GM12878 (cell line): ENCODE results near the gene SNRNP35. TPM values are rescaled to one million over a fixed set of nuclear protein-coding genes. Genes with fewer than 3 reads are reported as not detected.

Source experiments
- ATAC-seq: fragments of 200-7000 bp; cut with Tn5 transposase; 3 replicates; pipeline ENCODE4 v1.9.1; 2020; ENCODE audit warnings: mild to moderate bottlenecking, moderate library complexity
- BruUV-seq: library from RNA; stranded (reverse); fragments of 400-500 nt; replicated peaks from 2 replicates; lab custom pipeline; 2021; lab: Mats Ljungman, UMichigan
- CTCF ChIA-PET: fragments of 300-600 bp; sonication (Branson Sonifier 250); formaldehyde crosslinking; extraction: SDS; loops from one replicate; lab custom pipeline; 2021; ENCODE audit warnings: inconsistent platforms; lab: Yijun Ruan, JAX
- POLR2A ChIA-PET: fragments of 350-600 bp; formaldehyde crosslinking; extraction: SDS; loops from one replicate; lab custom pipeline; 2021; ENCODE audit warnings: inconsistent platforms; lab: Charles Lee
- RAD21 ChIA-PET: fragments of 300-600 bp; sonication (Branson Sonifier 250); formaldehyde crosslinking; loops from one replicate; lab custom pipeline; 2023; ENCODE audit warnings: antibody characterized with exemption; ENCODE audit not compliant: unreplicated experiment; lab: Charles Lee
- SMC1A ChIA-PET: fragments of 300-600 bp; sonication (Branson Sonifier 250); formaldehyde crosslinking; loops from one replicate; lab custom pipeline; 2023; ENCODE audit not compliant: unreplicated experiment, uncharacterized antibody; lab: Charles Lee
- DNase-seq: peaks from one replicate; pipeline ENCODE4 v3.0.0-alpha.2; 2011; ENCODE audit warnings: low read depth, low spot score
- FAIRE-seq: peaks from 3 replicates; lab custom pipeline; 2011; peaks lifted over from hg19 to GRCh38; lab: Jason Lieb, UNC
- H2AFZ ChIP-seq: 2 replicates; pipeline ENCODE4 v1.6.0; 2011; ENCODE audit warnings: low read depth, low read length, control low read depth; ENCODE audit not compliant: control insufficient read depth
- H3K27ac ChIP-seq: 2 replicates; pipeline ENCODE4 v1.5.1; 2011; ENCODE audit warnings: control low read depth; ENCODE audit not compliant: control insufficient read depth, insufficient read depth
- H3K27me3 ChIP-seq, 2 experiments: replicated peaks in 1 of 2; 2 replicates each; pipeline versions ENCODE4 v1.6.0 to v1.6.1; 2011; ENCODE audit warnings: low read length in 1 of 2; ENCODE audit not compliant: control insufficient read depth in 2 of 2, insufficient read depth in 2 of 2
- H3K36me3 ChIP-seq, 2 experiments: 2 replicates each; pipeline ENCODE4 v1.5.1; 2011; ENCODE audit warnings: low read length in 1 of 2; ENCODE audit not compliant: control insufficient read depth in 2 of 2, insufficient read depth in 2 of 2
- H3K4me1 ChIP-seq: 2 replicates; pipeline ENCODE4 v1.6.1; 2011; ENCODE audit warnings: mild to moderate bottlenecking, low read length, moderate library complexity, mixed read lengths; ENCODE audit not compliant: control insufficient read depth, insufficient read depth
- H3K4me2 ChIP-seq: 2 replicates; pipeline ENCODE4 v1.6.0; 2011; ENCODE audit warnings: control low read depth; ENCODE audit not compliant: control insufficient read depth, insufficient read depth
- H3K4me3 ChIP-seq: fragments of 200-600 bp; sonication (generic); 2 replicates; pipeline ENCODE4 v1.5.1; 2016
- H3K79me2 ChIP-seq: 2 replicates; pipeline ENCODE4 v1.6.0; 2011; ENCODE audit warnings: low read length; ENCODE audit not compliant: control insufficient read depth, insufficient read depth
- H3K9ac ChIP-seq: 2 replicates; pipeline ENCODE4 v1.8.0; 2011; ENCODE audit warnings: low read length, control low read depth, mixed read lengths; ENCODE audit not compliant: control insufficient read depth, insufficient read depth
- H3K9me3 ChIP-seq: replicated peaks from 3 replicates; pipeline ENCODE4 v1.5.1; 2011; ENCODE audit warnings: mild to moderate bottlenecking, low read length; ENCODE audit not compliant: control insufficient read depth, insufficient read depth
- H4K20me1 ChIP-seq: 2 replicates; pipeline ENCODE4 v1.6.0; 2011; ENCODE audit not compliant: control insufficient read depth, insufficient read depth
- E2F4 ChIP-seq: IDR thresholded peaks from 2 replicates; pipeline ENCODE4 v1.6.1; 2012; ENCODE audit warnings: low read depth, low read length, improper control_type of control experiment
- ESRRA ChIP-seq: IDR thresholded peaks from 2 replicates; pipeline ENCODE4 v1.6.1; 2012; ENCODE audit warnings: mild to moderate bottlenecking, low read length, improper control_type of control experiment
- IRF3 ChIP-seq: fragments of 450-650 bp; IDR thresholded peaks from 2 replicates; pipeline ENCODE4 v1.6.1; 2014; ENCODE audit warnings: mild to moderate bottlenecking
- KDM1A ChIP-seq: fragments of 200-600 bp; sonication (generic); IDR thresholded peaks from 2 replicates; pipeline ENCODE4 v1.6.1; 2016; ENCODE audit warnings: borderline replicate concordance
- MEF2A ChIP-seq: IDR thresholded peaks from 2 replicates; pipeline ENCODE4 v1.6.1; 2011; ENCODE audit warnings: low read depth, mild to moderate bottlenecking, low read length, moderate library complexity; ENCODE audit not compliant: insufficient read depth
- MYC ChIP-seq: IDR thresholded peaks from 2 replicates; pipeline ENCODE4 v1.6.1; 2011; ENCODE audit warnings: mild to moderate bottlenecking, low read length, moderate library complexity, inconsistent platforms; ENCODE audit not compliant: insufficient read depth, insufficient replicate concordance, insufficient read length, severe bottlenecking
- NFIC ChIP-seq: IDR thresholded peaks from 2 replicates; pipeline ENCODE4 v1.6.1; 2012; ENCODE audit warnings: low read depth, mild to moderate bottlenecking, inconsistent platforms, low read length, moderate library complexity
- NR2F1 ChIP-seq: fragments of 450-650 bp; conservative IDR thresholded peaks from 2 replicates; pipeline ENCODE4 v1.6.1; 2017; ENCODE audit warnings: mild to moderate bottlenecking
- POLR2AphosphoS2 ChIP-seq: IDR thresholded peaks from 2 replicates; pipeline ENCODE4 v1.6.1; 2011; ENCODE audit warnings: low read depth, mild to moderate bottlenecking, low read length, improper control_type of control experiment, moderate library complexity
- RCOR1 ChIP-seq: conservative IDR thresholded peaks from 2 replicates; pipeline ENCODE4 v1.6.1; 2012; ENCODE audit warnings: low read depth, low read length, improper control_type of control experiment
- SPI1 ChIP-seq: IDR thresholded peaks from 2 replicates; pipeline ENCODE4 v1.6.1; 2011; ENCODE audit warnings: low read depth, mild to moderate bottlenecking, low read length, moderate library complexity, borderline replicate concordance; ENCODE audit not compliant: insufficient read depth
- SUZ12 ChIP-seq: fragments of 200-600 bp; sonication (generic); IDR thresholded peaks from one replicate; pipeline ENCODE4 v1.6.1; 2018; ENCODE audit warnings: antibody characterized with exemption, mild to moderate bottlenecking; ENCODE audit not compliant: unreplicated experiment
- TCF7 ChIP-seq: IDR thresholded peaks from 2 replicates; pipeline ENCODE4 v1.6.1; 2014; ENCODE audit warnings: antibody characterized with exemption, borderline replicate concordance
- WRNIP1 ChIP-seq: IDR thresholded peaks from 2 replicates; pipeline ENCODE4 v1.6.1; 2011; ENCODE audit warnings: low read depth, low read length, improper control_type of control experiment, borderline replicate concordance
- YY1 ChIP-seq: IDR thresholded peaks from 2 replicates; pipeline ENCODE4 v1.6.1; 2011; ENCODE audit warnings: low read depth, mild to moderate bottlenecking, low read length
- ZNF274 ChIP-seq: IDR thresholded peaks from one replicate; pipeline ENCODE4 v1.8.0; 2011; ENCODE audit not compliant: insufficient read length, insufficient read depth
- WGBS: methylation state at CpG from one replicate; pipeline ENCODE4 v1.1.6; 2016; ENCODE audit warnings: low lambda C conversion rate; ENCODE audit not compliant: insufficient replicate concordance, insufficient coverage; ENCODE audit errors: missing lambda C conversion rate; 5-methylcytosine and 5-hydroxymethylcytosine counted together
- in situ Hi-C: fragments of 300-500 bp; cut with MboI; formaldehyde crosslinking; loops from 9 replicates; pipeline ENCODE4 v1.14.3; 2018; ENCODE audit warnings: mixed read lengths
- intact Hi-C: fragments of 100-400 bp; cut with micrococcal nuclease; formaldehyde crosslinking; loops from one replicate; pipeline ENCODE4 v1.14.2; 2022; ENCODE audit not compliant: unreplicated experiment
- polyA plus RNA-seq, 11 experiments: library from polyadenylated mRNA; depleted of rRNA in 4 of 11; unstranded in 6 of 11; stranded (reverse) in 5 of 11; fragments of >200 nt; fragmentation: Nextera tagmentation in 4 of 11; fragmentation: Illumina TruSeq in 1 of 11; extraction: Ambion mirVana in 4 of 11; extraction: Trizol in 1 of 11; gene quantifications; 1 replicate in 1 of 11; 2 replicates in 10 of 11; pipeline versions ENCODE4 v1.2.1 to v1.2.3, GENCODE V29; 2011 to 2016; ENCODE audit warnings: inconsistent platforms in 2 of 11, missing spikeins in 2 of 11, low read depth in 1 of 11
- total RNA-seq, 4 experiments: library from RNA; depleted of rRNA in 3 of 4; stranded (reverse); fragments of >200 nt in 3 of 4; fragmentation: Illumina TruSeq in 1 of 4; extraction: Trizol in 1 of 4; gene quantifications; 2 replicates each; pipeline versions ENCODE4 v1.2.1 to v1.2.3, GENCODE V29; 2013 to 2021

Gene SNRNP35
- total and polyA plus RNA-seq, 10 of the 15 experiments (the other 5 are each of a cell fraction or from before 2014, with no cell fraction given), result 21.6 to 49.6 (median 29.0) TPM

- Histone ChIP-seq H3K9ac (peak within 1 kb of the TSS; percentile 89), H3K4me2 (peak within 1 kb of the TSS; percentile 96), H2AFZ (peak within 1 kb of the TSS; percentile 91), H3K36me3 (peaks cover 0 to 4% of the 10 kb centered on the region in 2 experiments; a peak in 1 of 4 replicates), H3K4me1 (peaks cover 2% of the 10 kb centered on the region; the same call in 1 of the 2 replicates), H3K27me3 (no peaks in the 10 kb centered on the region), H3K4me3 (peak within 1 kb of the TSS; percentile 82), H4K20me1 (no peaks in the 10 kb centered on the region), H3K9me3 (no peaks in the 10 kb centered on the region), H3K27ac (peak within 1 kb of the TSS; percentile 95), H3K79me2 (peaks cover 56% of the 10 kb centered on the region)
- intact Hi-C loops, result loop anchor here (10.0 kb wide), 1 partner anchor 1339 kb away; no protein-coding TSS in a partner anchor
- ChIA-PET SMC1A (interaction anchor here (0.6 to 4.9 kb wide), 8 partner anchors 8 to 71 kb away, joined by 3 to 48 read pairs (median 4); partner anchors contain the start of gene SNRNP35), POLR2A (interaction anchor here (1.8 to 4.4 kb wide), 3 partner anchors 9 to 52 kb away, joined by 9 to 33 read pairs (median 11); partner anchors contain the start of genes KMT5A and SNRNP35), RAD21 (interaction anchor here (0.5 to 7.1 kb wide), 7 partner anchors 8 to 71 kb away, joined by 3 to 48 read pairs (median 4); partner anchors contain the start of gene SNRNP35), CTCF (interaction anchor here (0.6 to 1.3 kb wide), 4 partner anchors 24 to 67 kb away, joined by 3 to 4 read pairs (median 3); no protein-coding TSS in a partner anchor)
- ATAC-seq (peak; percentile 84), FAIRE-seq (peak; percentile 7), DNase-seq (peak; percentile 86)
- 2% methylated on average over 63 of the region's 69 CpGs for WGBS
- in situ Hi-C loops, result loop anchor here (25.0 kb wide), 1 partner anchor 1476 kb away; the partner anchor contains the start of gene UBC
- BruUV-seq, result TSS peak; percentile 72
- TF ChIP-seq YY1, result no peak
- TF ChIP-seq KDM1A, result no peak
- TF ChIP-seq WRNIP1, result no peak
- 0 out of 2 replicates have a peak, but pooled peaks have one; percentile 56 for TF ChIP-seq MEF2A
- TF ChIP-seq E2F4, result no peak
- no peak for TF ChIP-seq MYC
- TF ChIP-seq SUZ12, result no peak
- peak; percentile 25; the same call in 1 of the 2 replicates for TF ChIP-seq NFIC
- peak; percentile 86 for TF ChIP-seq SPI1
- peak; percentile 83 for TF ChIP-seq NR2F1
- TF ChIP-seq ZNF274, result no peak
- peak; percentile 63; the same call in 1 of the 2 replicates for TF ChIP-seq POLR2AphosphoS2
- 0 out of 2 replicates have a peak, but pooled peaks have one; percentile 35 for TF ChIP-seq IRF3
- TF ChIP-seq TCF7, result no peak
- no peak for TF ChIP-seq RCOR1
- no peak for TF ChIP-seq ESRRA
Measured at GRCh38 chr12:123436017-123436964, 21.6 kb upstream of the SNRNP35 start, which contains the start of gene RILPL2. Gene RILPL2, minus strand, starts transcription at chr12:123436684. Its CDS starts 264 bp downstream, at chr12:123436420.
